ENCODE data around the gene GCG.

The GCG gene

GRCh38 chr2:162152147-162152546 is at the start of gene GCG:
Gene GCG, minus strand, starts transcription at chr2:162152247. Its CDS starts 3,069 bp downstream, at chr2:162149178.
- no peak for DNase-seq (ENCODE audit: low spot score)
- no peak within 1 kb of the TSS for H3K27ac ChIP-seq
- no peak within 1 kb of the TSS for H3K4me3 ChIP-seq
- no peak for TF ChIP-seq CTCF (IDR thresholded peaks at IDR 0.05)

- no peak for DNase-seq (ENCODE audit: low spot score)
- Histone ChIP-seq H3K27ac (no peak overlapping the region), H3K4me3 (no peak overlapping the region)
- no peak for TF ChIP-seq CTCF (IDR thresholded peaks at IDR 0.05)
Observed at GRCh38 chr2:162200636-162201035, 48.6 kb upstream of the GCG start.

- no peak for DNase-seq (ENCODE audit: low spot score)
- no peak for TF ChIP-seq CTCF (IDR thresholded peaks at IDR 0.05)
- H3K4me3 ChIP-seq, result no peak overlapping the region
- H3K27ac ChIP-seq, result no peak overlapping the region
Observed at GRCh38 chr2:162199913-162200312, 47.9 kb upstream of the GCG start.

- H3K4me3 ChIP-seq, result no peak overlapping the region
- no peak for TF ChIP-seq CTCF (IDR thresholded peaks at IDR 0.05)
- DNase-seq (ENCODE audit: low spot score), result no peak
- no peak overlapping the region for H3K27ac ChIP-seq
Observed at GRCh38 chr2:162198239-162198638, 46.2 kb upstream of the GCG start.

GRCh38 chr2:162197069-162197825 is 45.2 kb upstream of the GCG start:
- no peak overlapping the region for H3K27ac ChIP-seq
- TF ChIP-seq CTCF (IDR thresholded peaks at IDR 0.05), result no peak
- H3K4me3 ChIP-seq, result no peak overlapping the region
- DNase-seq (ENCODE audit: low spot score), result no peak

- no peak for TF ChIP-seq CTCF (IDR thresholded peaks at IDR 0.05)
- DNase-seq (ENCODE audit: low spot score), result no peak
- H3K4me3 ChIP-seq, result no peak overlapping the region
- H3K27ac ChIP-seq, result no peak overlapping the region
Observed at GRCh38 chr2:162196638-162197037, 44.6 kb upstream of the GCG start.

GRCh38 chr2:162188451-162188850 is 36.4 kb upstream of the GCG start:
- no peak for TF ChIP-seq CTCF (IDR thresholded peaks at IDR 0.05)
- no peak overlapping the region for H3K27ac ChIP-seq
- no peak overlapping the region for H3K4me3 ChIP-seq
- no peak for DNase-seq (ENCODE audit: low spot score)

Data from coronary artery (tissue), 2 donors.